Gastrocnemius medialis (tissue), 4 donors: ENCODE data around the gene TTLL1.

Source experiments
- POLR2A ChIP-seq, 2 donors: fragments of 450-650 bp; IDR thresholded peaks; one replicate each; pipeline ENCODE4 v1.6.1; 2017; ENCODE audit warnings: antibody characterized with exemption in 2 of 2, mild to moderate bottlenecking in 2 of 2, moderate library complexity in 2 of 2
- TF ChIP-seq, protein P1 (sequence below), 5 experiments: fragments of 450-650 bp in 3 of 5; fragments of 200-600 bp in 2 of 5; sonication (generic) in 2 of 5; IDR thresholded peaks in 4 of 5; conservative IDR thresholded peaks in 1 of 5; 1 replicate in 4 of 5; 2 replicates in 1 of 5; pipeline ENCODE4 v1.5.1; 2016 to 2019; ENCODE audit warnings: antibody characterized with exemption in 5 of 5, mild to moderate bottlenecking in 3 of 5, moderate library complexity in 3 of 5

DNA sequence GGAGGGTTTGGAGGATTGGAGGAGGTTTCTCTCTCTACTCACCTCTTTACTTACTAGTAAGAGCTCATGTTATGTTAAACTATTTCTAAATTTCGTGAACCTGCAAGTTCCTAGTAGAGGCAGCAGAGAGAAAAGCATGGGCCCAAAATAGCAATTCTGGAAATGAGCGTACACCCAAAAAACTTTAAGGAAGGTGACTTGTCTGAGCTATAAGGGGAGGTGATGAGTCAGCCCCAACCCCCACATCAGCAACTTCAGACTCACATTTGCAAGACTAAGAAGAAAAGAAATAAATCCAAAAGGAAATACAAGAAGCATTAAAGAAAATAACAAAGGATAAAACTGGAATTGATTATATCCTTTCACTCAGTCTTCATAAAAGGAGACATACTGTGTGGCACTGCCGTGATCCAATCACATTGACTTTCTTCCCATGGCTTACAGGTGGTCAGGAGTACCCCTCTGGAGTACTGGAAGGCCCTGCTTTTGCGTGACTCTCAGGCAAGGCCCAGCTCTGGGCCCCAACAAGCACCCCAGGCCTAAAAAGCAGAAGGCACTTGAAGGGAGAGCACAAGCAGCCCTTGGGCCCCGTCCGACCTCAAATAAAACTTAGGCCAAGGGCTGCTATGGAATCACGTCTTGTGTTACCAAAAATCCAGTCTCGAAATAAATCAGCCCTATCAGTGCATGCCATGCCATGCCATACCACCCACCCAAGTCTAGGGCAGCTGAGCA lies 88.6 kb downstream of the TTLL1 start:
- TF ChIP-seq, protein P1, sequence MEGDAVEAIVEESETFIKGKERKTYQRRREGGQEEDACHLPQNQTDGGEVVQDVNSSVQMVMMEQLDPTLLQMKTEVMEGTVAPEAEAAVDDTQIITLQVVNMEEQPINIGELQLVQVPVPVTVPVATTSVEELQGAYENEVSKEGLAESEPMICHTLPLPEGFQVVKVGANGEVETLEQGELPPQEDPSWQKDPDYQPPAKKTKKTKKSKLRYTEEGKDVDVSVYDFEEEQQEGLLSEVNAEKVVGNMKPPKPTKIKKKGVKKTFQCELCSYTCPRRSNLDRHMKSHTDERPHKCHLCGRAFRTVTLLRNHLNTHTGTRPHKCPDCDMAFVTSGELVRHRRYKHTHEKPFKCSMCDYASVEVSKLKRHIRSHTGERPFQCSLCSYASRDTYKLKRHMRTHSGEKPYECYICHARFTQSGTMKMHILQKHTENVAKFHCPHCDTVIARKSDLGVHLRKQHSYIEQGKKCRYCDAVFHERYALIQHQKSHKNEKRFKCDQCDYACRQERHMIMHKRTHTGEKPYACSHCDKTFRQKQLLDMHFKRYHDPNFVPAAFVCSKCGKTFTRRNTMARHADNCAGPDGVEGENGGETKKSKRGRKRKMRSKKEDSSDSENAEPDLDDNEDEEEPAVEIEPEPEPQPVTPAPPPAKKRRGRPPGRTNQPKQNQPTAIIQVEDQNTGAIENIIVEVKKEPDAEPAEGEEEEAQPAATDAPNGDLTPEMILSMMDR (IDR thresholded peaks at IDR 0.05 in 4 of 5, conservative IDR thresholded peaks at IDR 0.05 in 1 of 5), result no peak
- no peak for TF ChIP-seq POLR2A (IDR thresholded peaks at IDR 0.05)
